Common myeloid progenitor, CD34-positive (primary cell): Measurements from ENCODE around the gene MYL12B.

ENCODE experiments used
- CTCF ChIA-PET: fragments of 350-600 bp; sonication (Branson Sonifier 250); formaldehyde crosslinking; loops from one replicate; lab custom pipeline; 2021; ENCODE audit warnings: antibody characterized with exemption; lab: Charles Lee
- POLR2A ChIA-PET: fragments of 350-600 bp; sonication (Branson Sonifier 250); formaldehyde crosslinking; loops from one replicate; lab custom pipeline; 2021; ENCODE audit warnings: antibody characterized with exemption; lab: Charles Lee
- DNase-seq, 3 donors: peaks; one replicate each; pipeline versions ENCODE4 v3.0.0 to v3.0.0-alpha.2; 2013
- H3K27ac ChIP-seq, 2 experiments: 1 replicate in 1 of 2; 2 replicates in 1 of 2; pipeline ENCODE4 v1.7.0; 2013; ENCODE audit warnings: inconsistent platforms in 2 of 2, low read length in 2 of 2, mild to moderate bottlenecking in 2 of 2, low read depth in 1 of 2, moderate library complexity in 1 of 2; ENCODE audit not compliant: severe bottlenecking in 2 of 2, insufficient read depth in 1 of 2, poor library complexity in 1 of 2
- H3K27me3 ChIP-seq, 5 experiments: replicated peaks in 2 of 5; 1 replicate in 3 of 5; 2 replicates in 2 of 5; pipeline versions ENCODE4 v1.6.1 to v1.7.0; 2013; ENCODE audit warnings: low read length in 4 of 5, mild to moderate bottlenecking in 2 of 5, moderate library complexity in 2 of 5, inconsistent platforms in 1 of 5; ENCODE audit not compliant: insufficient read depth in 5 of 5, control insufficient read depth in 4 of 5
- H3K36me3 ChIP-seq, 4 experiments: 1 replicate in 2 of 4; 2 replicates in 2 of 4; pipeline versions ENCODE4 v1.6.1 to v1.7.0; 2013; ENCODE audit warnings: low read length in 3 of 4, control low read depth in 1 of 4, mild to moderate bottlenecking in 1 of 4; ENCODE audit not compliant: control insufficient read depth in 4 of 4, insufficient read depth in 4 of 4
- H3K4me1 ChIP-seq, 4 experiments: 1 replicate in 3 of 4; 2 replicates in 1 of 4; pipeline versions ENCODE4 v1.6.1 to v1.7.1; 2013; ENCODE audit warnings: low read length in 3 of 4, mild to moderate bottlenecking in 3 of 4, control low read depth in 1 of 4, inconsistent platforms in 1 of 4, moderate library complexity in 1 of 4; ENCODE audit not compliant: control insufficient read depth in 4 of 4, insufficient read depth in 4 of 4; ENCODE audit errors: control extremely low read depth in 1 of 4
- H3K4me3 ChIP-seq, 7 experiments: 1 replicate in 4 of 7; 2 replicates in 3 of 7; pipeline versions ENCODE4 v1.5.1 to v1.7.0; 2013; ENCODE audit warnings: mild to moderate bottlenecking in 7 of 7, low read length in 6 of 7, moderate library complexity in 6 of 7, inconsistent platforms in 2 of 7, low read depth in 2 of 7, control low read depth in 1 of 7; ENCODE audit not compliant: insufficient read depth in 4 of 7, control insufficient read depth in 1 of 7; ENCODE audit errors: extremely low read depth in 1 of 7
- H3K9me3 ChIP-seq, 5 experiments: 1 replicate in 4 of 5; 2 replicates in 1 of 5; pipeline versions ENCODE4 v1.6.1 to v1.7.1; 2013; ENCODE audit warnings: low read length in 4 of 5, mild to moderate bottlenecking in 2 of 5, inconsistent platforms in 1 of 5, low read depth in 1 of 5, moderate library complexity in 1 of 5; ENCODE audit not compliant: control insufficient read depth in 4 of 5, insufficient read depth in 2 of 5; ENCODE audit errors: control extremely low read depth in 1 of 5
- WGBS: methylation state at CpG from one replicate; pipeline ENCODE4 v1.1.5; 2013; ENCODE audit not compliant: insufficient coverage; 5-methylcytosine and 5-hydroxymethylcytosine counted together

MYL12B gene

GRCh38 chr18:3233433-3234168 is 28.3 kb upstream of the MYL12B start:
- H3K27ac ChIP-seq = no peak overlapping the region
- H3K4me3 ChIP-seq = no peak overlapping the region
- CTCF ChIA-PET = no interaction called here
- POLR2A ChIA-PET = no interaction called here
- no peaks in the 10 kb centered on the region for H3K4me1 ChIP-seq
- no peak for DNase-seq
- no peaks in the 10 kb centered on the region for H3K9me3 ChIP-seq
- no peaks in the 10 kb centered on the region for H3K27me3 ChIP-seq
- 100% methylated on average over 2 of the region's 4 CpGs for WGBS
- no peaks in the 10 kb centered on the region for H3K36me3 ChIP-seq

GRCh38 chr18:3234457-3234856 is 27.5 kb upstream of the MYL12B start:
- 81% methylated on average over 5 of the region's 5 CpGs for WGBS
- no peaks in the 10 kb centered on the region for H3K4me1 ChIP-seq
- CTCF ChIA-PET = interaction anchor here (0.7 to 0.8 kb wide), 2 partner anchors 56 to 82 kb away, joined by 3 to 7 read pairs; no protein-coding TSS in a partner anchor
- H3K27me3 ChIP-seq = no peaks in the 10 kb centered on the region
- no peak overlapping the region for H3K27ac ChIP-seq
- POLR2A ChIA-PET = no interaction called here
- no peaks in the 10 kb centered on the region for H3K9me3 ChIP-seq
- DNase-seq = no peak
- H3K36me3 ChIP-seq = no peaks in the 10 kb centered on the region
- no peak overlapping the region for H3K4me3 ChIP-seq

DNA sequence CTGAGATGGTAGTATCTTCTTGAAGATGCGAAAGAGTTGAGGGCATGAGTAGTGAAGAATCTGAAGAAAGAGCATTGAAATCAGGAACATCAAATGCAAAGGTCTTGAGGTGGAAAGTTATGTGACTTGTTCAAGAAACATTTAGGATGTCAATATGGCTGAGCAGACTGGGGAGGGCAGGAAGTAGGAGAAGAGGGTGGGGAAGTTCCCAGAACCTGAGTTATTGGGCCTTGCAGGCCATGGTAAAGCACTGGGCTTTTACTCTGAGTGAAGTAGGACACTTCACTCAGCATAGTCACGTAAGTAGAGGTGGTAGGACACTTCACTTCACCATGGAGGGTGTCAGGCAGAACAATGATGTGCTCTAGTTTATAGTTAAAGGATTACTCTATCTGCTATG is 26.1 kb upstream of the MYL12B start:
- no peak overlapping the region for H3K4me3 ChIP-seq
- ChIA-PET POLR2A (no interaction called here), CTCF (interaction anchor here (1.1 kb wide), 1 partner anchor 16 kb away, joined by 3 read pairs; the partner anchor contains the start of gene MYOM1)
- no peaks in the 10 kb centered on the region for H3K4me1 ChIP-seq
- no peaks in the 10 kb centered on the region for H3K27me3 ChIP-seq
- no peaks in the 10 kb centered on the region for H3K9me3 ChIP-seq
- no peak overlapping the region for H3K27ac ChIP-seq
- whole genome bisulfite sequencing = 100% methylated on average over 2 of the region's 2 CpGs
- no peak for DNase-seq
- no peaks in the 10 kb centered on the region for H3K36me3 ChIP-seq

DNA sequence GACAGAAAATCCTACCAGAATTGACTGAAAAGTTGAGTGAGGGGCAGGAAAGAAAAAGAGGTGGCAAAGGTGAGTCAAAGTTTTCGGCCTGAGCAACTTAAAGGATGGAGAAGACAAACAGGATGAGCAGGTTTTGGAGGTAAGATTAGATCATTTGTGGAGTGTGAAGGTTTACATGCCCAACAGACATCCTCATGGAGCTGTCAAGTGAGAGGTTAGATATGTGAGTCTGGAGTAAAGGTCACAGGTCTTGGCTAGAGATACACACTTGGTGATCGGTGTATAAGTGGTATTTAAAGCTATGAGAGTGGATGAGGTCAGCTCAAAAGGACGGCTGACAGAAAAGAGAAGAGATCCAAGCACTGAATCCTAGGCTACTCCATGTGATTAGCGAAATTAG is 25.5 kb upstream of the MYL12B start:
- 97% methylated on average over 4 of the region's 4 CpGs for WGBS
- Histone ChIP-seq H3K27me3 (no peaks in the 10 kb centered on the region), H3K4me3 (no peak overlapping the region), H3K9me3 (peaks cover 0 to 5% (median 4%) of the 10 kb centered on the region in 5 experiments), H3K4me1 (no peaks in the 10 kb centered on the region), H3K27ac (no peak overlapping the region), H3K36me3 (peaks cover 0 to under 1% (median 0%) of the 10 kb centered on the region in 4 experiments)
- POLR2A ChIA-PET = no interaction called here
- no peak for DNase-seq
- CTCF ChIA-PET = interaction anchor here (1.1 to 1.7 kb wide), 2 partner anchors 9 to 17 kb away, joined by 3 to 6 read pairs; partner anchors contain the start of gene MYOM1

DNA sequence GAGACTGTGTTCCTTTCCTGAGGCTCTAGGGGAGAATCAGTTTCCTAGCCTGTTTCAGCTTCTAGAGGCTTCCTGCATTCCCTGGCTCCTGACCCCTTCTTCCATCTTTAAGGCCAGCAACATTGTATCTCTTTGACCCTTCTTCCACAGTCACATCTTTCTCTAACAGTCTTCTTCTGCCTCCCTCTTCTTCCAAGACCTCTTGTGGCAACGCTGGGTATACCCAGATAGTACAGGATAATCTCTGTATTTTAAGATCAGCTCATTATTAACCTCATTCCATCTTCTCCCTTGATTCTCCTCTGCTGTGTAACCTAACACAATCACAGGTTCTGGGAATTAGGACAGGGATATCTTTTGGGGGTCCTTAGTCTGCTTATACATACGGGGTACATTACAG is 23.2 kb upstream of the MYL12B start:
- Histone ChIP-seq H3K9me3 (peaks cover 0 to 8% (median 7%) of the 10 kb centered on the region in 5 experiments), H3K4me3 (no peak overlapping the region), H3K27me3 (no peaks in the 10 kb centered on the region), H3K27ac (no peak overlapping the region), H3K36me3 (peaks cover 0 to 2% (median 0%) of the 10 kb centered on the region in 4 experiments), H3K4me1 (no peaks in the 10 kb centered on the region)
- ChIA-PET CTCF (interaction anchor here (0.6 to 1.8 kb wide), 11 partner anchors 13 to 244 kb away, joined by 3 to 6 read pairs (median 4); no protein-coding TSS in a partner anchor), POLR2A (no interaction called here)
- WGBS = no CpG with 5 or more reads among the region's 2 CpGs
- DNase-seq = peak in 1 of 3 donors; percentile 16

- peak overlapping the region in 1 of 2 experiments; percentile 98 for H3K27ac ChIP-seq
Observed at GRCh38 chr18:3245185-3245564, 16.8 kb upstream of the MYL12B start.

More at GRCh38 chr18:3245185-3245564, 16.8 kb upstream of the MYL12B start:
- WGBS = 100% methylated on average over 1 of the region's 1 CpG
- ChIA-PET POLR2A (no interaction called here), CTCF (interaction anchor here (0.8 to 8.9 kb wide), 26 partner anchors 8 to 331 kb away, joined by 3 to 68 read pairs (median 6); partner anchors contain the start of gene MYL12B)
- no peak for DNase-seq
- Histone ChIP-seq H3K4me1 (peaks cover 17 to 39% (median 32%) of the 10 kb centered on the region in 4 experiments), H3K9me3 (peaks cover 0 to 8% (median 7%) of the 10 kb centered on the region in 5 experiments), H3K27me3 (no peaks in the 10 kb centered on the region), H3K4me3 (peak overlapping the region in 3 of 7 experiments; percentile 80 to 98 (median 93)), H3K36me3 (peaks cover 0 to 6% (median 1%) of the 10 kb centered on the region in 4 experiments)
